ENCODE results near the gene RBM15B.

The RBM15B gene, protein sequence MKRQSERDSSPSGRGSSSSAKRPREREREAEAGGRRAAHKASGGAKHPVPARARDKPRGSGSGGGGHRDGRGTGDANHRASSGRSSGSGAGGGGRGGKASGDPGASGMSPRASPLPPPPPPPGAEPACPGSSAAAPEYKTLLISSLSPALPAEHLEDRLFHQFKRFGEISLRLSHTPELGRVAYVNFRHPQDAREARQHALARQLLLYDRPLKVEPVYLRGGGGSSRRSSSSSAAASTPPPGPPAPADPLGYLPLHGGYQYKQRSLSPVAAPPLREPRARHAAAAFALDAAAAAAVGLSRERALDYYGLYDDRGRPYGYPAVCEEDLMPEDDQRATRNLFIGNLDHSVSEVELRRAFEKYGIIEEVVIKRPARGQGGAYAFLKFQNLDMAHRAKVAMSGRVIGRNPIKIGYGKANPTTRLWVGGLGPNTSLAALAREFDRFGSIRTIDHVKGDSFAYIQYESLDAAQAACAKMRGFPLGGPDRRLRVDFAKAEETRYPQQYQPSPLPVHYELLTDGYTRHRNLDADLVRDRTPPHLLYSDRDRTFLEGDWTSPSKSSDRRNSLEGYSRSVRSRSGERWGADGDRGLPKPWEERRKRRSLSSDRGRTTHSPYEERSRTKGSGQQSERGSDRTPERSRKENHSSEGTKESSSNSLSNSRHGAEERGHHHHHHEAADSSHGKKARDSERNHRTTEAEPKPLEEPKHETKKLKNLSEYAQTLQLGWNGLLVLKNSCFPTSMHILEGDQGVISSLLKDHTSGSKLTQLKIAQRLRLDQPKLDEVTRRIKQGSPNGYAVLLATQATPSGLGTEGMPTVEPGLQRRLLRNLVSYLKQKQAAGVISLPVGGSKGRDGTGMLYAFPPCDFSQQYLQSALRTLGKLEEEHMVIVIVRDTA

DNA sequence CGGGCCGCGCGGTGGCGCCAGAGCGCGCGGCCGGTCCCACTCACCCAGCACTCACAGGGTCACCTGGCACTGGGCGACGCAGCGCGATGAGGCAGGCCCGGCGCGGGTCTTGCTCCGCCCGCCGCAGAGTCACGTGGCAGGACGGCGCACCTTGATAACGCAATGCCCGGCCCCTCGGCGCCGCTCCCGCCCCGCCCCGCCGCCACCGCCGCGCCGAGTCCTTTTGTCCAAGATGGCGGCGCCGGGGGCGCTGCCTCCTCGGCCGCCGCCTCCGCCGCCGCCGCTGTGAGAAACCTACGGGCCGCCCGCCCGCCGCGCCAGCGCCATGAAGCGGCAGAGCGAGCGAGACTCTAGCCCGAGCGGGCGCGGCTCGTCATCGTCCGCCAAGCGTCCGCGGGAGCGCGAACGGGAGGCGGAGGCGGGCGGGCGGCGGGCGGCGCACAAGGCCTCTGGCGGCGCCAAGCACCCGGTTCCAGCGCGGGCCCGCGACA, at the start of gene RBM15B:
Gene RBM15B, plus strand, starts transcription at position 211 of the 491 bp plus-strand sequence. Its CDS starts 115 bp downstream, at position 326.
- peak within 1 kb of the TSS; percentile 98 for H3K4me3 ChIP-seq (ENCODE audit: low read length)
- H3K79me2 ChIP-seq (ENCODE audit: low read length), result peaks cover 78% of the 10 kb centered on the region
- H3K4me2 ChIP-seq (ENCODE audit: low read length), result peak within 1 kb of the TSS; percentile 97
- peak within 1 kb of the TSS; percentile 92 for H3K9ac ChIP-seq (ENCODE audit: low read length)
- peaks cover 75% of the 10 kb centered on the region for H3K36me3 ChIP-seq (replicated peaks; ENCODE audit: low read depth, low read length)
- no peaks in the 10 kb centered on the region for H3K27me3 ChIP-seq (ENCODE audit: low read depth, low read length)
- peaks cover 45% of the 10 kb centered on the region for H3K4me1 ChIP-seq (ENCODE audit: low read length)
- H3K27ac ChIP-seq (ENCODE audit: low read length), result peak within 1 kb of the TSS; percentile 62
- H4K20me1 ChIP-seq (ENCODE audit: insufficient read depth, low read length), result peaks cover 54% of the 10 kb centered on the region
- H2AFZ ChIP-seq (ENCODE audit: low read depth, low read length), result no peak within 1 kb of the TSS
- H3K9me3 ChIP-seq (ENCODE audit: insufficient read depth, low read length), result no peaks in the 10 kb centered on the region
- TF ChIP-seq EZH2phosphoT487 (IDR thresholded peaks at IDR 0.05; ENCODE audit: low read depth), result no peak
- TF ChIP-seq, protein P1, sequence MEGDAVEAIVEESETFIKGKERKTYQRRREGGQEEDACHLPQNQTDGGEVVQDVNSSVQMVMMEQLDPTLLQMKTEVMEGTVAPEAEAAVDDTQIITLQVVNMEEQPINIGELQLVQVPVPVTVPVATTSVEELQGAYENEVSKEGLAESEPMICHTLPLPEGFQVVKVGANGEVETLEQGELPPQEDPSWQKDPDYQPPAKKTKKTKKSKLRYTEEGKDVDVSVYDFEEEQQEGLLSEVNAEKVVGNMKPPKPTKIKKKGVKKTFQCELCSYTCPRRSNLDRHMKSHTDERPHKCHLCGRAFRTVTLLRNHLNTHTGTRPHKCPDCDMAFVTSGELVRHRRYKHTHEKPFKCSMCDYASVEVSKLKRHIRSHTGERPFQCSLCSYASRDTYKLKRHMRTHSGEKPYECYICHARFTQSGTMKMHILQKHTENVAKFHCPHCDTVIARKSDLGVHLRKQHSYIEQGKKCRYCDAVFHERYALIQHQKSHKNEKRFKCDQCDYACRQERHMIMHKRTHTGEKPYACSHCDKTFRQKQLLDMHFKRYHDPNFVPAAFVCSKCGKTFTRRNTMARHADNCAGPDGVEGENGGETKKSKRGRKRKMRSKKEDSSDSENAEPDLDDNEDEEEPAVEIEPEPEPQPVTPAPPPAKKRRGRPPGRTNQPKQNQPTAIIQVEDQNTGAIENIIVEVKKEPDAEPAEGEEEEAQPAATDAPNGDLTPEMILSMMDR (IDR thresholded peaks at IDR 0.05; ENCODE audit: low read depth, low read length), result no peak; the same call in 1 of the 2 replicates

DNA sequence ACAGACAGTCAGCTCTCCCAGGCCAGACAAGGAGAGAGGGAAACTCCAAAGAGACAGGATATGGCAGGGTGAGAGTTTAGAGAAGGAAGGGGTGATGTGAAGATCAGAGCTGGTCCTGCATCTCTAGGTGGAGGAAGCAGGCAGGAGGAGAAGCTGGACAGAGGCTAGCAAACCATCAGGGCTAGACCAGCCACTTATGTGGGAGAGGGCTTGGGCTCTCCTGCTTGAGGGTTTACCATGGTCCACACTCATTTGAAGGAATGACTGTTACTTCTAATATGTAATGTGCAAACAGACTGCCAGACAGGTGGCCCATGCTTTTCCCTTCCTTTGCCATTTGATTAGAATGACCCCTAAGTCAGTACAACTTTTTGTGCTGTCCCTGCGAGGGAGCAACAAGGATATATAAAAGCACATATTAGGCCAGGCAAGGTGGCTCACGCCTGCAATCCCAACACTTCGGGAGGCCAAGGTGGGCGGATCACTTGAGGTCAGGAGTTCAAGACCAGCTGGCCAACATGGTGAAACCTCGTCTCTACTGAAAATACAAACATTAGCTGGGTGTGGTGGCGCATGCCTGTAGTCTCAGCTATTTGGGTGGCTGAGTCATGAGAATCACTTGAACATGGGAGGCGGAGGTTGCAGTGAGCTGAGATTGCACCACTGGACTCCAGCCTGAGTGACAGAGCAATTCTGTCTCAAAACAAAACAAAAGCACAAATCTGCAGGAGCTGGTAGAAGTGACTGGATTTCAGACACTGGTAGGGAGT, 47.0 kb upstream of the RBM15B start:
- H4K20me1 ChIP-seq (ENCODE audit: insufficient read depth, low read length), result no peaks in the 10 kb centered on the region
- H3K27ac ChIP-seq (ENCODE audit: low read length), result no peak overlapping the region
- no peaks in the 10 kb centered on the region for H3K27me3 ChIP-seq (ENCODE audit: low read depth, low read length)
- H3K4me1 ChIP-seq (ENCODE audit: low read length), result no peaks in the 10 kb centered on the region
- H3K4me2 ChIP-seq (ENCODE audit: low read length), result no peak overlapping the region
- no peak overlapping the region for H3K4me3 ChIP-seq (ENCODE audit: low read length)
- H3K36me3 ChIP-seq (replicated peaks; ENCODE audit: low read depth, low read length), result no peaks in the 10 kb centered on the region
- H3K79me2 ChIP-seq (ENCODE audit: low read length), result no peaks in the 10 kb centered on the region
- H3K9ac ChIP-seq (ENCODE audit: low read length), result no peak overlapping the region
- no peak overlapping the region for H2AFZ ChIP-seq (ENCODE audit: low read depth, low read length)
- TF ChIP-seq, protein P1 (IDR thresholded peaks at IDR 0.05; ENCODE audit: low read depth, low read length), result no peak
- no peak for TF ChIP-seq EZH2phosphoT487 (IDR thresholded peaks at IDR 0.05; ENCODE audit: low read depth)
- H3K9me3 ChIP-seq (ENCODE audit: insufficient read depth, low read length), result no peaks in the 10 kb centered on the region

DNA sequence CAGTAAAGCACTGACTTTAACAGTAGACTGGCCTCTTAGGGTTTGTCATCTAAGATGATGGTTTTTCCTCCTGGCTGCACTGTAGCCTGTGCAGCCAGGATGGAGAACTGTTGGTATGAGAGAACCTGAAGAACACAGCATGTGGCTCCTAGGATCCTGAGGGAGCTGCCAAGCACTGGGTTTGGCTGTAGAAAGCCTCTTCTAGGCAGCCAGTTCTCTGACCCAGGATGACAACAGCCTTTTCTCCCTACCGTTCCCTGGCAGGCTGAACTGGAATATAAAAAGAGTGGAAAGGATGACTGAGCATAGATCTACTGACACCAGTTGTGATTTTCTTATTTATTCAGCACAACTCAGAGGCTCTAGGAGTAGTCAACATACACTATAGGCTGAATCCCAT, 40.3 kb upstream of the RBM15B start:
- no peaks in the 10 kb centered on the region for H3K79me2 ChIP-seq (ENCODE audit: low read length)
- no peak for TF ChIP-seq EZH2phosphoT487 (IDR thresholded peaks at IDR 0.05; ENCODE audit: low read depth)
- TF ChIP-seq, protein P1 (IDR thresholded peaks at IDR 0.05; ENCODE audit: low read depth, low read length), result no peak
- no peak overlapping the region for H3K9ac ChIP-seq (ENCODE audit: low read length)
- no peaks in the 10 kb centered on the region for H3K9me3 ChIP-seq (ENCODE audit: insufficient read depth, low read length)
- no peaks in the 10 kb centered on the region for H3K27me3 ChIP-seq (ENCODE audit: low read depth, low read length)
- H4K20me1 ChIP-seq (ENCODE audit: insufficient read depth, low read length), result no peaks in the 10 kb centered on the region
- no peaks in the 10 kb centered on the region for H3K4me1 ChIP-seq (ENCODE audit: low read length)
- no peak overlapping the region for H3K4me3 ChIP-seq (ENCODE audit: low read length)
- no peak overlapping the region for H3K4me2 ChIP-seq (ENCODE audit: low read length)
- no peak overlapping the region for H3K27ac ChIP-seq (ENCODE audit: low read length)
- H3K36me3 ChIP-seq (replicated peaks; ENCODE audit: low read depth, low read length), result no peaks in the 10 kb centered on the region
- no peak overlapping the region for H2AFZ ChIP-seq (ENCODE audit: low read depth, low read length)
